ENCODE results near the gene TAP2.
"Not testable (repeated sequence)": the region's sequence is repeated elsewhere in the genome, so short reads cannot be mapped to it uniquely, and the experiment has no call there.

The TAP2 gene

DNA sequence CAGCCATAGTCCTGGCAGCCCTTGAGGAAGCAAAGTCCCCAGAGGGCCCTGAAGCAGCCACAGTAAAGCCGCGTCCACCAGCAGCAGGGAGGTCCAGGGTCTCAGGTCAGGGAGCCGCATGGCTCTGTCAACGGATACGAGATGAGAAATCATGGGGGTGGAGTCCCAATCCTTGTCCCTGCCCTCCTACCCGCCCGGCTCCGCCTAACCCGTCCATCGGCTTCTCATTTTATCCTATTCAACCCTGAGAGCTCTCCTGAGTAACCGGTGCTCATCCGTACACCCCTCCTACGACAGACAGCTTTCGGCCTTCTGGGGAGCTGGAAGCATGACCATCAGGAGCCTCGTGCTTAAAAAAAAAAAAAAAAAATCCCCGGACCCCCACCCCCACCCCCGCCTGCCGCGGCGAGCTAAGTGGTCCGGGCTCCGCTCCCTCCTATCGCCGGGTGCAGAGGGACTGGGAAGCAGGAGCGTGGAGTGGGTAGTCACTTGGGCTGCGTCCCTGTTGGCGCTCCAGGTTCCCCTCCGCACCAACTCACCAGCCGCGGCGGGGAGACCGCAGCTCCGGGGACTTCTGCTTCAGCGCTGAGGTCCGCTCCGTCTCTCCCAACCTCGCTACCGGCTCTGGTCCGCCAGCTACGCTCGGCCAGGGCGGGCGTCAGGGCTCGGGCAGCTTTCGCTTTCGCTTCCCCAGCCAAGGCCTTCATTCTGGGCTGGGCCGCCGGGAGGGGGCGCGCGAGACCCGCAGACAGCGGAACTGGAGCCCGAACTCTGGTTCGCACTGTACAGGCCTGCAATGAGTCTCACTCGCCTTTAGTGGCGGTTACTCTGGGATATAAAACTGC, at the start of gene TAP2:
Gene TAP2, minus strand, starts transcription at position 626 of the 845 bp plus-strand sequence. Its CDS starts 506 bp downstream, at position 120.
- peak; percentile 97 for DNase-seq

DNA sequence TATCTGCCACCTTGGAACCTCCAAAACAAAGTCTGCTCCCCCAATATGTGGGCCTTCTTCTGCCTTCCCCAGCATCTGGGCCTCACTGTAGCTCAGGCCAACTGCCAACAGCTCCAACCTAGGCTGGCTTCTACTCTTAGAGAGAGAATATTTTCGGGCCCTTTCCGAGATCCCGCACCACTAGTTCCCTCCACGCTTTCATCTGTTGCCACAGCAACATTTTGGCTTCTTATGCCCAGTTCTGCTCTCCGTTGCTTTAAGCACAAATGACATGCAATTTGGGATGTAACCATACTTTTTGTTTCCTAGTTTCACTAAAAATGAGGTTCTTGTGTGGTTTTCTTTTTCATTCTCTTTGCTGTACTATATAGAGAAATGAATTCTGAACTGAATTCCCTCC, 49.1 kb upstream of the TAP2 start:
- no peak for DNase-seq

DNA sequence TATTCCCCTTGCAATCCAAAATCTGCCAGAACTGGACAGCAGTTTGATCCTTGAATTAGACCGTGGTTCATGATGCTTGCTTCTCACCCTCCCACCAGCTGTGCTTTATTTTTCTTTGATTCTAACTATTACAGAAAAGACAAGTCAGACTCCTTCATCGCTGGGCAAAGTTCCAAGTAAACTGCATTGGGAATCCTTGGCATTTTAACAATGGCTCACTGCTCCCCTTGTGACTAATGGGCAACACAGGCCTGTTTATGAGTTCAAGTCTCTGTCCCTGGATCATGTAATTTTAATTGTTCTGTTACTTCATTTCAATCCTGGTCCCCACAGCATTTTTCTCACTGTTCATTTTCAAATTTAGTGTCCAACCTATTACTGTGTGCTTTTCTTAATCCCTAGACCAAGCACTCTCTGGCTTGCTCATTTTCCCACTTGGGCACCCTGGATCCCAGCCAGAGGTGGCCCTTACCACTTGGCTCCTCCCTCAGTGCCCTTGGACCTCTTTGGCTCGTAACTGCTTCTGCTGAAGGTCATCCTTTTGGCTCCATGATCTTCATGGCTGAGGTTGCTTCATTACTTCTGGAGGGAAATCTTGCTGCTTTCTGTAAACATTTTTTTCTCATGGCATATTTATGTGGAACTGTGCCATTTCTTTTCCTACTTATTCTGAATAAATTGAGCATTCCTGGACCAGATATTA, 48.3 kb upstream of the TAP2 start:
- DNase-seq: no peak

DNA sequence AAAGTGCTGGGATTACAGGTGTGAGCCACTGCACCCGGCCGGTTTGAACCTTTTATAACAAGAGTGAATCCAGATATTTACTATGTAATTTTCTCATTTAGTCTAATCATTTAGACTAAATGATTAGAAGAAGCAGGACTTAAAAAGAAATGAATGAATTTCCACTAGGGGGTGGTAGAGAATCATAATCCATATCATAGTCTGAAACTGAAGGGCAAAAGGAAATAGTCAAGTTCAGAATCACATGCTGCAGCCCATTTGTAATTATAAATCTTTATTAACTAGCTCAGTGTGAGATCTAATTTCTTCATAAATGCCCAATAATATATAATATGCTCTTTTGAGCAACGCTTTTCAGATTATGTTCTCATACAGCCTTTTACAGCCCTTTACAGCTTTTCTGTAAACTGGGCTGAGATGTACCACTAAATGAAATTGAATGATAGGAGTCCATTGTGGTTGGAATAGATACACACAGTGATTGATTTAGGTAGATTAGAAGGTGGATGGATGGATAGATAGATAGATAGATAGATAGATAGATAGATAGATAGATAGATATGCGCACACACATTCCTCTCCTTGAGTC, 47.3 kb upstream of the TAP2 start:
- peak; percentile 55 for DNase-seq

DNA sequence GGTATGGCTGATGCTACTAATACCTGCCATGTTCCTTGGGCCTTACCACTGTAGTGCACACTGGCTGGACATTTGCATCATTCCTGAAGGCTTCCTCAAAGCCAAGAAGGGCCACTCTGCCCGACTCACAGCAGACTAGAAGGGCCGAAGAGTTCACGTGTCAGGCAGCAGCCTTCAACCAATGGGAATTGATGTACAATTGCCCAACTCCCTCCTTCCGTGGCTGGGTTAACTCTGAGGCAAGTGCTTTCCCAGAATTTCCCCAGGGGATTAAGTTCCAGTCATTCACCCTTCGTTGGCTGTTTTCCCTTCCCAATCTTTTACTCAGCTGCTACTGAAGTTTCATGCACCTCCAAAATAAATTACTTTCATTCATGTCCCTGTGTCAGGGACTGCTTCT, 45.2 kb upstream of the TAP2 start:
- no peak for DNase-seq

DNA sequence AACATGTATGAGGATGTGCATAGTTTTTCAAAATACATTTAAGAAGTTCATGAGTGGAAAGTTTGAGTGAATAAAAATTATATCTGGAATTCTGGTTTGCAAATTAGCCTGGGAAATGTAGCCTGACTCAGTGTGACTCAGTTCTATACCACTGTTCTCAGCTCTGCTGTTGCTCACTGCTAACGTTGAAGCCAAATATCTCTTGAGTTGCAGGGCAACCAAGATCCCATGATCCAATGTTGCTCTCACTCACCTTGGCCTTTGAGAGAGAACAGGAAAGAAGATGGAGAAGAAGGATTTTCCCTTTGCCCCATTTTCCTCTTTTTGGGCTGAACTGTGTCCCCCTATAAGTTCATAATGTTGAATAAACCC, 44.3 kb upstream of the TAP2 start:
- DNase-seq: no peak

DNA sequence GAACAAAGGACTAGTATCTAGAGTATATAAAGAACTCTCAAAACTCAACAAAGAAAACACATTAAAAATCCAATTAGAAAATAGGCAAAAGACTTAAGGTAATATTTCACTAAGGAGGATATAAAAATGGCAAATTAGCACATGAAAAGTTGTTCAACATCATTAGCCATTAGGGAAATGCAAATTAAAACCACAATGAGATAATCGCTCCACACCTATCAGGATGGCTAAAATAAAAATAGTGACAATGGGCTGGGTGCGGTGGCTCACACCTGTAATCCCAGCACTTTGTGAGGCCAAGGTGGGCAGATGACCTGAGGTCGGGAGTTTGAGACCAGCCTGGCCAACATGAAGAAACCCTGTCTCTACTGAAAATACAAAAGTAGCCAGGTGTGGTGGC, 42.4 kb upstream of the TAP2 start:
- DNase-seq: not testable (repeated sequence)

DNA sequence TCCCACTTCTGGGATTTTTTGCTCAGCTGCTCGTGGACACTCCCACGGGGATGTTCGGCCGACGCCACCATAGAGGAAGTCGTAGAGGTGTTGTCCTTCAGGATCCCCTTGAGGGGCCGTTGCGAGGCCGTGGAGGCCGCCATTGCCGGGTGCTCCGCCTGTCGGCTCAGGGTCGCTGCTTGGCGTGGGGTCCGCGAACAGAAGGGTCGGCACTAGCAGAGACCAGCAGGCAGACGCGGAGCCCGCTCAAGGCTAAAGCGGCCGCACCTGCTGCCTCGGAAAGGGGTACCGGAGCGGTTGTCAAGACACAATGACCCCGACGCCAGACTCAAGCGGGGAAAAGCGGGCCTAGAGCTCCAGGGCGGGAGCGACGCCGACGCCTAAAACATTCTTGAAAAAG, 41.2 kb upstream of the TAP2 start:
- DNase-seq: no peak

DNA sequence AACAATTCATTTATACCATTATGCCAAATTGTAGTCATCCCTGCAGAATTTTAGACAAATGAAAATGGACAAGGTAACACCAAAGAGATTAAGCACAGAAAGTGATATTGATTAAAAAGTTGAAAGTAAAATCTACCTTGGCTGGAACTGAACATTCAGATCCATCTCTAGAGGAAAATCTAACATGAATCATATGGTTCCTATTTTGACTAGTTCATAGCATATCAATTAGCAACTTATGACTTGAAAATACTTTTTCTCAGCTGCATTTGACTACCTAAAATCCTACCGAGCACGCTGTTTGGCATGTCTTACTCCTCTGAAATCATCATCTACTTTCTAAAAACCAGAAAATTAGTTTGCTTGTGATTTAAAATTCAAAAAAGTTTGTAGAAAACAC, 38.1 kb upstream of the TAP2 start:
- no peak for DNase-seq

DNA sequence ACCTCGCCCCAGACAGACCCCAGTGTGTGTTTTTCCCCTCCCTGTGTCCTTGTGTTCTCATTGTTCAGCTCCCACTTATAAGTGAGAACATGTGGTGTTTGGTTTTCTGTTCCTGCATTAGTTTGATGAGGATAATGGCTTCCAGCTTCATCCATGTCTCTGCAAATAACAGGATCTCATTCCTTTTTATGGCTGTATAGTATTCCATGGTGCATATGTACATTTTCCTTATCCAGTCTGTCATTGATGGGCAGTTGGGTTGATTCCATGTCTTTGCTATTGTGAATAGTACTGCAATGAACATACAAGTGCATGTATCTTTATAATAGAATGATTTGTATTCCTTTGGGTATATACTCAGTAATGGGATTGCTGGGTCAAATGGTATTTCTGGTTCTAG, 35.4 kb upstream of the TAP2 start:
- not testable (repeated sequence) for DNase-seq

DNA sequence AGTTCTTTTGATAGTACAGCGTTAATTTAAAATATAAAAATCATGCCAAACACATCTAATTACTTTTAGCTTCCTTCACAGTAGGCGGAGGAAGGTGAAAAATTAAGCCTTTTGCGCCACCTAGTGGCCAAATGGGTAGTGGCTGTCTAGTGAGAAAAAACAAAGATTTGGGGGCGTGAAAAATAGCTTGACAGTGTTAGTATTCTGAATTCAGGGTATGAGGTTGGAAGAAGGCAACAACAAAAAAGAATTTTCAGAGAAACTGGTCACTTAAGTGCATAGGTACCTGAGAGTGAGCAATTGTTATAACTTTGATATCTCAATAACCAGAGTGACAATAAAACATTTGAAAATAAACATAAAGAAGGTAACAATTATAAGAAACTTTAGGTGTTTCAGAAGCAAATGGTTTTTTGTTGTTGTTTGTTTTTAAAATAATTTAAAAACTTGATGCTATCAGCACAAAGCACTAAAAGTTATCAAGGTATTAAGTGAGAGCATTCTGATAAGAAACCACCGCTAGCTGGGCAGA, 29.8 kb upstream of the TAP2 start:
- DNase-seq: peak; percentile 85

DNA sequence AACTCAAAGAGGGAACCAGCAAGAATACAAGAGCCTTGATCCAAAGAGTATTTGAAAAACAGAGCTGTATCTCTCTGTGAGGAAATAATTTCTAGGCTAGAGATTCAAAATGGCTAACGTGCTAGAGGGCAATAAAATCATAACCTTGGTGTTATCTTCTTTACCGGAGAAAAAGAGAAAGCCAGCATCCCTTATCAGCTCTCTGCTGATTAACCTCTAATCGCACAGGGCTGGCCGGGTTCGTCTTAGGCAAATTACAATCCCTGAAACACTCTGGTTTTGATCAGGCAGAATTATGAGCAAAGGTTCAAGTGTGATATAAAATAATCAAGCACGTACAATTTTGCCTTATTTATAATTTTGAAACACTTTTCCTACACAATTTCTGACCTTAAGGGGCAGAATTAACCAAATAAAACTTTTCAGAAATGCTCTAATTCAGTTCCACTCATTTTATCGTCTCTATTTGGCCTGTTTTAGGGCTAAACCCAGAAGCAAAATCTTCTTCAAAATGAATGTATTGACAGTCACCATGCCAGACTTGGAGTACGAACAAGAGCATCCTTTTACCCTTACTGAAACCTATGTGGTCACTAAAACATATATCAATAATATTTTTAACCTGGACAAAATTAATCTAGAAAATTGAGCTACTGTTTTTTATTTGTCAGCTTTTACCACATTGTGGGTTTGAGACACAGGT, 29.2 kb upstream of the TAP2 start:
- DNase-seq: no peak

DNA sequence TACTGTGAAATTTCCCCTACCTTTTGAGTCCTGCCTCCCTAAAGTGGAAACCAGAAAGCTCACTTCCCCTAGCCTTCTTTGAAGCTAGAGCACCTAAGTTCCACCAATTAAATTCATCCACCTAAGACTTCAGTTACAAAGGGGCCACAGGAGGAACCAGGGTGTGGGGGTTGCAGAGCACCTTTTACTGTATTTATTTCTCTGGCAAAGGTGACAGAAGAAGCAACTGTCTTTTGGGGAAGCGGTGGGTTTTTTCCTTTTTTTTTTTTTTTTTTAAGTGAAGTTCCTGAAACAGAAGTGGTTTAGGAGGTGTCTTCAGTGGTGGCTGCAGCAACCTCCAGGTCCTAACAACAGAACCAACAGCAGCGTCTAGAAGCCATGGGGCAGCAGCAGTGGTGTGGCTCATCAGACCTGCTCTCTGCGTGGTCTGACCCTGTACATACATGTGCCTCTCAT, 28.5 kb upstream of the TAP2 start:
- DNase-seq: peak; percentile 49

DNA sequence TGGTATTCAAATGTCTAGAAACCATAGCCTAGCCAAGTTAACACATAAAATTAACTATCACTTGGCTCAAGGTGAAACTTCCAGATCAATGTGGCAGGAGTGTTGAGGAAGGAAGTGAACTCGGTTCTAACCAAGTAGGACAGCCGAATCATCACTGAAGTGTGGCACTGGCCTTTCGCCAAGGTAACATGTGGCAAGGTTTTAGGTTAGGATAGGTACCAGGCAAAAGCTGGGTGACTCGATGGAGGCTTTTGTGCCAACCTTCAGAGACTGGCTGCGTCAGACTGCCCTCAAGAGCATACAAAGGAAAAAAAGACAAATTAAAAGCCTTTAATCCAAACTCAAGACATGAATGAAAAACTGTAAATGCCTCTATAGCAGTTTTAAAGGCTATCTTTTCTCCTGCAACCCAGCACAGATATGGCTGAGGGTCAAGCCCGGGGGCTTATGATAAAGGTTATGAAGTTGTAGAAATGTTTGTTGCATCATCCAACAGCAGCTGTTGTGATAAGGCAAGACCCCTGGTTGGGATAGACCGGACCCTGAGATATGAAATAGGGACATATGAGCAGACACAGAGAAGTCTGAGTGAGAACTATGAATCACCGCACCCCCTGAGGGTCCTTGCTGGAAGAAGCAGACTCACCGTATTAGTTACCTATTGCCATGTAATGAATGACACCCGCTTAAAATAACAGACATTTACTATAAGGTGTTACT, 27.3 kb upstream of the TAP2 start:
- DNase-seq: no peak

DNA sequence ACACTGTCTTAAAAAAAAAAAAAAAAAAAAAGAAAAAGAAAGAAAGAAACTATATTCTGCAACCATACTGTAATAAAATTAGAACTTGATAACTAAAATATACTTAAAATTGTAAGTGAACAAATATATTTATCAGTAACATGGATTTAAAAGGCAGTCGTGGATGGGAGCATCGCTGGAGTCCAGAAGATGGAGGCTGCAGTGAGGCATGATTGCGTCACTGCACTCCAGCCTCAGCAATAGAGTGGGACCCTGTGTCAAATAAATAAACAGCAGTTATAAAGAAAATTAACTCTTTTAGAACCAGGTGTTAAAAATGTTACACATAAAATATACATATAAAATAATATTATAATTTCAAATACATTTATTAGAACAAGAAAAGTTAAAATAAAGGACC, 24.2 kb upstream of the TAP2 start:
- DNase-seq: no peak

DNA sequence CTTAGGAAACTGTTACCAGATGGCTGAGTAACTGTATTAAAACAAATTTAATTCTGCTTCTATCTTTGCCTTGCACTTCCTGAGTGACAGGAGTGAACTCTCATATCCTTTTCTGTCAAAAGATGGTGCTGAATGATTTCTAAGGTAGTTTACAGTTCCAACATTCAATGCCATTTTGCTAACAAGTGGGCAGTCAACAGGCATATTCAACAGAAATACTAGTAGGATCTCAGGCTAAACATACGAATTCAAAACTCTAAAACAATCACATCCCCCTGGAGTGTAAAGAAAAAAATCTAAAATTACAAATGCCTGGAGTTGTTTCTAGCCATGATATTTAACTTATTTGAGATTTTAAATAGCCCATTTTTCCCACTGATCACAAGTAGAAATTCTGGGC, 22.1 kb upstream of the TAP2 start:
- DNase-seq: no peak

DNA sequence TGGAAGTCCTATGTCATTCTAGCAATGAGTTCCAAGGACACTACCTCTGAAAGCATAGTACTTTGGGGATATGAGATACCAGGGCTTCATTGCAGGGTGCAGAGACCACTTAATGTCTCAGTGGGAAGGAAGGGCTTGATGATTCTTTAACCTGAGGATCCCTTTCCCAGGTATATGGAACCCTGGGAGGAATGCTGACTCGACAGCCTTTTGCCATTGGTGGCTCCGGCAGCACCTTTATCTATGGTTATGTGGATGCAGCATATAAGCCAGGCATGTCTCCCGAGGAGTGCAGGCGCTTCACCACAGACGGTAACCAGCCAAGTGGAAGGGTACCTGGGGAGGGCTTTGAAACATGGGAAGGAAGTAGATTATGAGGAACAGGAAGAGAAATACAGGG, 19.7 kb upstream of the TAP2 start:
- no peak for DNase-seq

DNA sequence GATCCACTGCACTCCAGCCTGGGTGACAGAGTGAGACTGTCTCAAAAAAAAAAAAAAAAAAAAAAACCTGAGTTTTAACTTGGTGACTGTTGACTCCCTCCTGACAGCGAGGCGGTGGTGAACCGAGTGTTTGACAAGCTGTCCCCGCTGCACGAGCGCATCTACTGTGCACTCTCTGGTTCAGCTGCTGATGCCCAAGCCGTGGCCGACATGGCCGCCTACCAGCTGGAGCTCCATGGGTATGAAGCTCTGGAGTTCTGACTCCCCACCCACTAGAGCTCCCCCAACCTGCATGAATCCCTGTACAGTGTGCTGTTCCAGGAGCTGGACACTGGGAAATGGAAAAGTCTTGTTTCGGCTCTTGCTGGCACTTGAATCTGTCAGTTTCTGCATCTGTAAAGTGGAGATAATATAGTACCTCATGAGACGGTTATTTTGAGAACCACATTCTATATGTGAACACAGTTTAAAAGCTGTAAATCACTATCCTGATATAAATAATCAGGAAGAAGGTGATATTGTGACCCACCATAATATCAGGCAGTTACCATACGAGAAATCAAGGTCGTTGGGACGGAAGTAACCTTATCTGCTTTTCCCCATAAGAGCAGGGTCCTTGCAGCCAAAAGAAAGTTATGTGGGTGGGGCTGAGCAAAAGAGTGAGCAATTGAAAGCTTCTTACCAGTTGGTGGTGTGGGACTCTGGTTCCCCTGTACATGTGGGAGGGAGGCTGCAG, 18.8 kb upstream of the TAP2 start:
- no peak for DNase-seq

DNA sequence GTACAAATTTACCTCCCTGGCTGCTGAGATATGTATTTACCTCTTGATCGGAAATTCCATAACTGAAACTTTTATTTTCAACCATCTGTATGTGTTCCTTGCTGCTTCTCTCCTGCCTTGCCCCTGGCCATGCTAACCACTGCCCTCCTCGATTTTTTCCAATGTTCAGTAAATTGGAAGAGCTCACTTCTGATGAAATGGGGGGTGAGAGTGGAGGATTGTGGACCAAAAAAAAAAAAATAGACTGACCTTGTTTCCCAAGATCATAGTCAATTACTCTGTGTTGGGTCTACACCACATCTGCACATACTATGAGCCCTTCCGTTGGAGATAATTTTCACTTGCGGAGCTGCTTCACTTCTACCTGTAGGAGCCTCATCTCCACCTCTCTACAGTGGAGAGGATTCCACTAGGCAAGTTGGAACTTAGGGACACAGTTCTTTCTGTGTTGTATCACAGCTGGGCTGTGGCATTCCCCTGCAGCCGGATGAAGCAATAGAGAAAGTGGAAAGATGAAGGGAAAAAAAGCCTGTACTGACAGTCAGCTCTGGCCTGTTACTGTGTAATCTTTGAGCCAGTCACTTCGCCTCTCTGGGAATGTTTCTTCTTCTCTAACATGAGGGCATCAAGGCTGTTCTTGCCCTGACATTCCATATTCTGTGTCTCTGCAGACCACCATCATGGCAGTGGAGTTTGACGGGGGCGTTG, 17.1 kb upstream of the TAP2 start:
- no peak for DNase-seq

DNA sequence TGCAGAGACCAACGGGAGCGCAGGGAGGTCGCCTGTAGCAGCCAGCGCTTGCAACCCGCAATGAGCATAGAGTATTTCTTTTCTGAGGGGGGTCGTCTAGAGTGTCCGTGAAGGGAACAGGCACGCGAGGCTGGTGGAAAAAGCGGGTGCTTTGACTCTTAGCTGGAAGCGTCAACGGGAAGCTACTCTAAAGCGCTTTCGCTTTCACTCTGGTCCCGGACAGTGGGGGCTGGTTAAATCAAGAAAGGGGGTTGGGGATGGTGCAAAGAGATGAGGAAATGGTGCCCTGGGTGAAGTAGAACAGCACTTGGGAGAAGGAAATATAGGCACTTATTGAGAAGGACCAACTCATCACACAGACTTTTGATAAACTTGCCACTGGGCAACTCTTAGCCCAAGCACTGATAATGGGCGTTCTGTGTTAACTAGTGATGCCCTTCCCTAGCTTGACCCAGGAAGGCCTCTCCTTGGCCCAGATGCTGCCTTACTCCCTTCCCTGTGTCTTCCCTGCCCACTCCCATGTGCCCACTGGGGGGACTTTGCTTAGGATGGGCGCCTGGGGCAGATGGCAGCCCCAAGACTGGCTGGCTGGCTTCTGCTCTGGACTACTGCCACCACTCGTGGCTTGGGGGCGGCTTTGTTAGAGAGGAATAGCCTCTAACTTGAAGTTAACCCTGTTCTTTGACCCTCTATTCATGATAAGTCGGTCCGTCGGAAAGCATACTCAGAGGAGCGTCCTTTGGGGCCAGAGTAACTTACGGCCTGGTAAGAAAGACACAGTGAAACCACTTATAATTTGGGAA, 16.0 kb upstream of the TAP2 start:
- DNase-seq: peak; percentile 47

All from KG1 (cell line).